Transverse colon (tissue), 1 donor: ENCODE results near the gene LPIN1.

ENCODE experiments used
- EP300 ChIP-seq: sonication (generic); formaldehyde crosslinking; IDR thresholded peaks from one replicate; pipeline ENCODE4 v1.6.1; 2017; ENCODE audit warnings: antibody characterized with exemption, low read depth
- POLR2A ChIP-seq: fragments of 450-650 bp; IDR thresholded peaks from one replicate; pipeline ENCODE4 v1.6.1; 2016; ENCODE audit warnings: antibody characterized with exemption, mild to moderate bottlenecking, moderate library complexity

GRCh38 chr2:11796190-11797171 is 50.0 kb downstream of the LPIN1 start:
- TF ChIP-seq POLR2A (no peak), EP300 (no peak)
